HCT116 (cell line): ENCODE measurements around the gene PPP2R3A. TPM values are rescaled to one million over a fixed set of nuclear protein-coding genes. Genes with fewer than 3 reads are reported as not detected.

Source experiments
- ATAC-seq: fragments of 200-7000 bp; cut with Tn5 transposase; 2 replicates; pipeline ENCODE4 v1.9.1; 2020; ENCODE audit warnings: mild to moderate bottlenecking, moderate library complexity
- BruUV-seq: library from RNA; stranded (reverse); fragments of 400-500 nt; replicated peaks from 2 replicates; lab custom pipeline; 2021; lab: Mats Ljungman, UMichigan
- CTCF ChIA-PET: fragments of 300-600 bp; sonication (Branson Sonifier 250); formaldehyde crosslinking; loops from one replicate; lab custom pipeline; 2021; ENCODE audit warnings: antibody characterized with exemption; lab: Charles Lee
- POLR2A ChIA-PET: fragments of 300-600, 350-600 bp; sonication (Branson Sonifier 250); formaldehyde crosslinking; loops from one replicate; lab custom pipeline; 2021; ENCODE audit warnings: antibody characterized with exemption; lab: Charles Lee
- RAD21 ChIA-PET, 2 experiments: fragments of 300-600 bp; sonication (Branson Sonifier 250); formaldehyde crosslinking; loops; one replicate each; lab custom pipeline; 2023; ENCODE audit warnings: low total read pairs in 2 of 2; ENCODE audit not compliant: uncharacterized antibody in 2 of 2, unreplicated experiment in 2 of 2, low non-redundant PET in 1 of 2; lab: Charles Lee
- DNase-seq: peaks from one replicate; pipeline ENCODE4 v3.0.0-alpha.2; 2010; ENCODE audit warnings: low read depth, low spot score
- H2AFZ ChIP-seq: fragments of 200-600 bp; shearing (Covaris generic), sonication (generic); 2 replicates; pipeline ENCODE4 v1.6.1; 2017; ENCODE audit warnings: low read depth, mixed run types, mixed read lengths, antibody characterized with exemption, low read length; ENCODE audit not compliant: poor library complexity, severe bottlenecking
- H3K27ac ChIP-seq: 2 replicates; pipeline ENCODE4 v1.5.1; 2012; ENCODE audit warnings: low read depth, low read length
- H3K27me3 ChIP-seq: fragments of 200-600 bp; sonication (generic); 2 replicates; pipeline ENCODE4 v1.6.1; 2016; ENCODE audit warnings: mixed run types, low read length, mixed read lengths; ENCODE audit not compliant: insufficient read depth
- H3K36me3 ChIP-seq, 2 experiments: fragments of 200-500 bp in 1 of 2; fragments of 200-600 bp in 1 of 2; sonication (Bioruptor generic) in 1 of 2; sonication (generic) in 1 of 2; 2 replicates each; pipeline versions ENCODE4 v1.5.1 to v1.6.1; 2014 to 2016; ENCODE audit warnings: low read length in 2 of 2, inconsistent platforms in 1 of 2, mixed read lengths in 1 of 2, mixed run types in 1 of 2; ENCODE audit not compliant: insufficient read depth in 2 of 2, control insufficient read depth in 1 of 2
- H3K4me1 ChIP-seq, 2 experiments: fragments of 200-600 bp in 1 of 2; sonication (generic) in 1 of 2; 2 replicates each; pipeline versions ENCODE4 v1.5.1 to v1.6.1; 2012 to 2017; ENCODE audit warnings: low read length in 2 of 2, inconsistent platforms in 1 of 2, mild to moderate bottlenecking in 1 of 2, mixed read lengths in 1 of 2, mixed run types in 1 of 2, moderate library complexity in 1 of 2; ENCODE audit not compliant: insufficient read depth in 2 of 2, control insufficient read depth in 1 of 2
- H3K4me2 ChIP-seq: fragments of 200-600 bp; sonication (generic); 2 replicates; pipeline ENCODE4 v1.6.1; 2017; ENCODE audit warnings: mixed run types, low read length, mixed read lengths
- H3K4me3 ChIP-seq, 2 experiments: fragments of 200-600 bp in 1 of 2; sonication (generic) in 1 of 2; replicated peaks in 1 of 2; 2 replicates each; pipeline ENCODE4 v1.5.1; 2011 to 2016; ENCODE audit warnings: low read length in 2 of 2, control low read depth in 1 of 2, low read depth in 1 of 2, mild to moderate bottlenecking in 1 of 2, mixed read lengths in 1 of 2, mixed run types in 1 of 2
- H3K79me2 ChIP-seq: fragments of 200-600 bp; sonication (generic); 2 replicates; pipeline ENCODE4 v1.6.1; 2017; ENCODE audit warnings: mild to moderate bottlenecking, mixed run types, low read length, moderate library complexity, mixed read lengths; ENCODE audit not compliant: insufficient read depth
- H3K9ac ChIP-seq: fragments of 200-600 bp; sonication (generic); 2 replicates; pipeline ENCODE4 v1.6.1; 2016; ENCODE audit warnings: low read length, mixed read lengths
- H3K9me2 ChIP-seq: fragments of 200-600 bp; sonication (generic), shearing (Covaris generic); 2 replicates; pipeline ENCODE4 v1.6.1; 2017; ENCODE audit warnings: mixed run types, mild to moderate bottlenecking, moderate library complexity; ENCODE audit not compliant: insufficient read depth
- H3K9me3 ChIP-seq, 2 experiments: fragments of 200-500 bp in 1 of 2; fragments of 200-600 bp in 1 of 2; sonication (Bioruptor generic) in 1 of 2; sonication (generic) in 1 of 2; 2 replicates each; pipeline ENCODE4 v1.6.1; 2014 to 2017; ENCODE audit warnings: low read length in 2 of 2, mixed read lengths in 2 of 2, inconsistent platforms in 1 of 2, low read depth in 1 of 2, mild to moderate bottlenecking in 1 of 2, mixed run types in 1 of 2, moderate library complexity in 1 of 2; ENCODE audit not compliant: control insufficient read depth in 1 of 2, insufficient read depth in 1 of 2
- H4K20me1 ChIP-seq: fragments of 200-600 bp; sonication (generic), shearing (Covaris generic); 2 replicates; pipeline ENCODE4 v1.6.1; 2017; ENCODE audit warnings: mixed run types, mild to moderate bottlenecking, moderate library complexity; ENCODE audit not compliant: insufficient read depth
- ATF3 ChIP-seq: IDR thresholded peaks from 2 replicates; pipeline ENCODE4 v1.6.1; 2012
- JUND ChIP-seq: IDR thresholded peaks from 2 replicates; pipeline ENCODE4 v1.6.1; 2012
- MAX ChIP-seq: IDR thresholded peaks from 2 replicates; pipeline ENCODE4 v1.6.1; 2012
- REST ChIP-seq: IDR thresholded peaks from 2 replicates; pipeline ENCODE4 v1.6.1; 2012; ENCODE audit warnings: low read depth
- SIN3A ChIP-seq: IDR thresholded peaks from 2 replicates; pipeline ENCODE4 v1.6.1; 2012; ENCODE audit warnings: low read depth
- TCF7L2 ChIP-seq: IDR thresholded peaks from 2 replicates; pipeline ENCODE4 v1.7.0; 2011; ENCODE audit warnings: borderline replicate concordance, inconsistent platforms; ENCODE audit not compliant: insufficient read depth, insufficient read length; ENCODE audit errors: extremely low read depth
- ZBTB33 ChIP-seq: IDR thresholded peaks from 2 replicates; pipeline ENCODE4 v1.6.1; 2011; ENCODE audit warnings: mild to moderate bottlenecking, low read length, moderate library complexity; ENCODE audit not compliant: insufficient replicate concordance; ENCODE audit errors: extremely low read depth
- ZFX ChIP-seq: fragments of 450-650 bp; IDR thresholded peaks from 2 replicates; pipeline ENCODE4 v1.6.1; 2017
- ZNF274 ChIP-seq: fragments of 200-500 bp; sonication (Bioruptor generic); IDR thresholded peaks from 2 replicates; pipeline ENCODE4 v1.6.1; 2014; ENCODE audit warnings: mild to moderate bottlenecking, low read depth, low read length, inconsistent platforms
- intact Hi-C: fragments of 100-400 bp; cut with micrococcal nuclease; formaldehyde crosslinking; loops from 2 replicates; pipeline ENCODE4 v1.10.0; 2022
- total RNA-seq: library from RNA; stranded (reverse); gene quantifications from one replicate; pipeline ENCODE4 v1.2.1, GENCODE V29; 2021; ENCODE audit not compliant: unreplicated experiment

PPP2R3A gene
- total RNA-seq, 1 experiment from 2014 or later = 6.1 TPM

GRCh38 chr3:135973841-135974240, 8.3 kb downstream of the PPP2R3A start:
- no peaks in the 10 kb centered on the region for H3K4me1 ChIP-seq
- no peak for DNase-seq
- ChIA-PET POLR2A (no interaction called here), RAD21 (no interaction called here), CTCF (no interaction called here)
- no peak overlapping the region for H3K4me3 ChIP-seq
- TF ChIP-seq ZNF274 (no peak), SIN3A (no peak), ZBTB33 (no peak), REST (no peak), TCF7L2 (no peak), JUND (no peak), ZFX (no peak), ATF3 (no peak), MAX (no peak)
- no TSS peak for BruUV-seq
- H3K79me2 ChIP-seq = no peaks in the 10 kb centered on the region
- H3K36me3 ChIP-seq = no peaks in the 10 kb centered on the region
- no peaks in the 10 kb centered on the region for H3K9me2 ChIP-seq
- no peaks in the 10 kb centered on the region for H4K20me1 ChIP-seq
- no peaks in the 10 kb centered on the region for H3K27me3 ChIP-seq
- no peak overlapping the region for H3K27ac ChIP-seq
- no peak overlapping the region for H2AFZ ChIP-seq
- no peaks in the 10 kb centered on the region for H3K9me3 ChIP-seq
- ATAC-seq = no peak
- H3K4me2 ChIP-seq = no peak overlapping the region
- intact Hi-C loops = no loop called here
- H3K9ac ChIP-seq = no peak overlapping the region
